ENCODE data around the gene TSFM. TPM values are rescaled to one million over a fixed set of nuclear protein-coding genes. Genes with fewer than 3 reads are reported as not detected.
A peak's percentile ranks its signal among the peaks of the same experiment; 100 is the strongest.

The TSFM gene
- total and polyA plus RNA-seq, 2 of the 13 experiments (the other 11 are each of a cell fraction or from before 2014, with no cell fraction given), result 29.8 to 68.3 TPM

DNA sequence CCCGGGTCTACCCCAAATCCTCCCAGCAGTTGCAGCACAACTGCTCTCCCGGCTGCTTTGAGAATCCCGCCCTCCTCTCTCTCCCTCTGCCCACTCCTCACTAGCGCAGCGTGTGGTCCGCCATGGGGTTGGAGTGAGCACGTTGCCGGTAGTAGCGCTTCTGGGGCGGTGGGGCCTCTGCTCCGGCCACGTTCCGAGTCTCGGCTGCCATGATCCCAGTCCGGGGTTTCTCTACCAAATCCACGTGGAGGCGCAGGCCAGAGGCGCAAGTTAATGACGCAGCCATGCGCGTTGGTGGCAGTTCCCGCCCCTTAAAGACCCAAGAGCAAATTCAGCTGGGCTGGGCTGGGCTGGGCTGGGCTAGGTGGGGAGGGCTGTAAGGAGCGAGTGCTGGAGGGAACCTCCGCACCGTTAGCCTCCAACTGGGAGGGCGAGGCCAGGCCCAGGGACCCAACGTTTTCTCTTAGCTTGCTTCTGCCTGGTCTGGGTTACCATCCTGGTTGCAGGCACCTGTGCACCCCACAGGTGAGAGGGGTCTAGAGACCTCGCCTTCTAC is 10.6 kb upstream of the TSFM start, which contains the start of gene METTL1 (continued):
- TF ChIP-seq, protein P1, sequence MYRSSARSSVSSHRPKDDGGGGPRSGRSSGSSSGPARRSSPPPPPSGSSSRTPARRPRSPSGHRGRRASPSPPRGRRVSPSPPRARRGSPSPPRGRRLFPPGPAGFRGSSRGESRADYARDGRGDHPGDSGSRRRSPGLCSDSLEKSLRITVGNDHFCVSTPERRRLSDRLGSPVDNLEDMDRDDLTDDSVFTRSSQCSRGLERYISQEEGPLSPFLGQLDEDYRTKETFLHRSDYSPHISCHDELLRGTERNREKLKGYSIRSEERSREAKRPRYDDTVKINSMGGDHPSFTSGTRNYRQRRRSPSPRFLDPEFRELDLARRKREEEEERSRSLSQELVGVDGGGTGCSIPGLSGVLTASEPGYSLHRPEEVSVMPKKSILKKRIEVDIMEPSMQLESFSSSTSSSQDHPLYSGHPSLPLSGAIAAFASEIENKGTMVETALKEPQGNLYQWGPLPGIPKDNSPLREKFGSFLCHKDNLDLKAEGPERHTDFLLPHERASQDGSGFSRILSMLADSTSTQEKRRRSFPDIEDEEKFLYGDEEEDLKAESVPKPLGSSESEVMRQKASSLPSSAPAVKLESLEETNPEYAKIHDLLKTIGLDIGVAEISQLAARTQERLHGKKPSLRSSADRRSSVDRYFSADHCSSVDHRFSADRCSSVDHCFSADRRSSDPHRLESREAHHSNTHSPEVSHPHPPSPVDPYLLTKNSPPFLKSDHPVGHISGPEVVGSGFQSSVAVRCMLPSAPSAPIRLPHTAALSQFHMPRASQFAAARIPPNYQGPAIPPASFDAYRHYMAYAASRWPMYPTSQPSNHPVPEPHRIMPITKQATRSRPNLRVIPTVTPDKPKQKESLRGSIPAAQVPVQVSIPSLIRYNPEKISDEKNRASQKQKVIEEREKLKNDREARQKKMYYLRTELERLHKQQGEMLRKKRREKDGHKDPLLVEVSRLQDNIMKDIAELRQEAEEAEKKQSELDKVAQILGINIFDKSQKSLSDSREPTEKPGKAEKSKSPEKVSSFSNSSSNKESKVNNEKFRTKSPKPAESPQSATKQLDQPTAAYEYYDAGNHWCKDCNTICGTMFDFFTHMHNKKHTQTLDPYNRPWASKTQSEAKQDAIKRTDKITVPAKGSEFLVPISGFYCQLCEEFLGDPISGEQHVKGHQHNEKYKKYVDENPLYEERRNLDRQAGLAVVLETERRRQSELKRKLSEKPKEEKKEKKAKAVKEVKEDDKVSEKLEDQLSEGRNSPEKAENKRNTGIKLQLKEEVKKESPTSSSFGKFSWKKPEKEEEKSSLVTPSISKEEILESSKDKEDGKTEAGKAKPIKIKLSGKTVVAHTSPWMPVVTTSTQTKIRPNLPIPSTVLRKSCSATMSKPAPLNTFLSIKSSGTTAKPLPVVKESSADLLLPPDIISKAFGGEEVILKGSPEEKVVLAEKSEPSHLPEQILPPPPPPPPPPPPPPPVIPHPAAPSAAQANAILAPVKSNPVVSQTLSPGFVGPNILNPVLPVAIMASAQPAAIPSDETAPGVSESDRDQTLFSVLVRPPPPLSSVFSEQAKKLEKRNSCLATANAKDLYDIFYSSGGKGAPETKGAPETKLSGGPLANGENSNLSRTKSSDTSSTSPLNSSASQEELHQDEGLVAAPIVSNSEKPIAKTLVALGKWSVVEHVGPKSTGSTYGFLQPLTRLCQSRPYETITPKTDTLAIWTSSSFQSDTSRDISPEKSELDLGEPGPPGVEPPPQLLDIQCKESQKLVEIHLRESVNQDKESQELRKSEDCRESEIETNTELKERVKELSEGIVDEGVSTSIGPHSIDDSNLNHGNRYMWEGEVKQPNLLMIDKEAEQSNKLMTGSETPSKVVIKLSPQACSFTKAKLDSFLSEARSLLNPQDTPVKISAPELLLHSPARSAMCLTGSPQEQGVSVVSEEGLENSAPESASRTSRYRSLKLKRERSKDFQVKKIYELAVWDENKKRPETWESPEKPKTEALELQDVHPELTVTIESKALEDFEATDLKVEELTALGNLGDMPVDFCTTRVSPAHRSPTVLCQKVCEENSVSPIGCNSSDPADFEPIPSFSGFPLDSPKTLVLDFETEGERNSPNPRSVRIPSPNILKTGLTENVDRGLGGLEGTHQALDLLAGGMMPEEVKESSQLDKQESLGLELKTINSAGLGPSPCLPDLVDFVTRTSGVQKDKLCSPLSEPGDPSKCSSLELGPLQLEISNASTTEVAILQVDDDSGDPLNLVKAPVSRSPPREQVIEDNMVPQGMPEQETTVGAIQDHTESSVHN (CRISPR knock-in tag; IDR thresholded peaks at IDR 0.05), result peak; percentile 64; the same call in 1 of the 2 replicates
- TF ChIP-seq YEATS4 (CRISPR knock-in tag; IDR thresholded peaks at IDR 0.05; ENCODE audit: borderline replicate concordance) (peak; percentile 98), NFATC3 (CRISPR knock-in tag; IDR thresholded peaks at IDR 0.05) (no peak; the same call in 1 of the 2 replicates)
- TF ChIP-seq, protein P2, sequence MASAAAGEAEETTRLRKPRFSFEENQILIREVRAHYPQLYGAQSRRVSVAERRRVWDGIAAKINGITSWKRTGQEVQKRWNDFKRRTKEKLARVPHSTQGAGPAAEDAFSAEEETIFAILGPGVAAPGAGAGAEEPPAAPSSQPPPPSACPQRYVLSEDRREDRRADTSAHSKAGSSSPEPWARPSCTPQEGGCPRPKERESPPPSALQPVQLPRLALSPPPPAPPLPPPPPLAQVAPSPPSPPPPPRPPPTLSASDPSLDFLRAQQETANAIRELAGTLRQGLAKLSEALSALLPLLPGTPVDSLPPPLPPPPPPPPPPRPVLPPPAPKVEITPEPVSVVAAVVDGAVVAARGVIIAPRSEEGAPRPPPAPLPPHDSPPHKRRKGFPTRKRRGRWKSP (CRISPR knock-in tag; IDR thresholded peaks at IDR 0.05), result peak; percentile 64; the same call in 1 of the 2 replicates
